HUDEP-2 (cell line): ENCODE measurements around the gene CRHR1.

Experiments used
- DNase-seq, 76 experiments: peaks; one replicate each; lab custom pipeline; 2025; ENCODE audit not compliant: unreplicated experiment in 76 of 76; lab: John Stamatoyannopoulos, UW

CRHR1 gene

DNA sequence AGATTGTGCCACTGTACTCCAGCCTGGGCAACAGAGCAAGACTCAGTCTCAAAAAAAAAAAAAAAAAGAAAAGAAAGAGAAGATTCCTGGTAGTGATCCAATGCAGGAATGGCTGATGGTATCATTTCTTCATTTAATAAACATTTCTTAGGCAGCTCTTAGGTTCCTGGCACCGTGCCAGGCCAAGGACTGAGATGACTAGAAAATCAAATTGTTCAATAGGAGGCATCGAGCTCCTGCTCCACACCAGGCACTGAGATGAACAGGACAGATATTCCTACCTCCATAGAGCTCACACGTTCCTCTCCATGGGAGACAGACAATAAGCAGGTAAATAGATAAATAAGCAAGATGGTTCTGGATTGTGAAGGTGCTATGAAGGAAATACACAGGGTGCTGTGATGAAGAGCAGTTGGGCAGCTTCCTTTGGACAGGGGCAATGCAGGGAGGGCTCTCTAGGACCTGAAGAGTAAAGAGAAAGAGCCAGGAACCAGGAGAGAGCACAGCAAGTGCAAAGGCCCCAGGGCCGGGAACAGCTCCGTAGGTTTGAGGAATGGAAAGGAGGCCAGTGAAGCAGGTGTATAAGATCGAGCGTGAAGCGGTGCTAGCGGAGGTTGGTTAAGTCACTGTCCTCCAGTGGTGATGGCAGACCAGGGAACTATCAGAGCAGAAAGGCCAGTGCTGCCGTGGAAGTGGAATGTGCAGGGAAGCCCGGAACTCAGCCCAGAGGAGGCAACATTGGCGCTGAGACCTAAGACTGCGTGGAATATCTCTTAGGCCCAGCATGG is 26.5 kb upstream of the CRHR1 start:
- DNase-seq, result no peak

DNA sequence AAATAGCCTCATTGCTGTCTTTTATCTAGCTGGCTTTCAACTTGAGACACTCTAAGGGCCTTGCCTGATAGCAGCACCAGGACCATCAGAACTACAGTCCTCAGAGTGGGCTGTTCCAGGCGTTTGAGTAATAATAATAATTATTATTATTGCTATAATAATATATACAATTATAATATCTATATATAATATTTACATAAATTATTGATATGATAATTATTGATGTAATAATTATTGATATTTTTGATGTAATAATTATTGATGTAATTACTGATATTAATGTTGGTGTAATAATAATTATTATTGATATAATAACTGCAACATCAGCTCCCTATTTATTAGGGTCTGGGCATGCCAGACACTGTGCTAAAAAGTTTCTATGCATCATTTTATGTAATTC is 25.6 kb upstream of the CRHR1 start:
- no peak for DNase-seq

DNA sequence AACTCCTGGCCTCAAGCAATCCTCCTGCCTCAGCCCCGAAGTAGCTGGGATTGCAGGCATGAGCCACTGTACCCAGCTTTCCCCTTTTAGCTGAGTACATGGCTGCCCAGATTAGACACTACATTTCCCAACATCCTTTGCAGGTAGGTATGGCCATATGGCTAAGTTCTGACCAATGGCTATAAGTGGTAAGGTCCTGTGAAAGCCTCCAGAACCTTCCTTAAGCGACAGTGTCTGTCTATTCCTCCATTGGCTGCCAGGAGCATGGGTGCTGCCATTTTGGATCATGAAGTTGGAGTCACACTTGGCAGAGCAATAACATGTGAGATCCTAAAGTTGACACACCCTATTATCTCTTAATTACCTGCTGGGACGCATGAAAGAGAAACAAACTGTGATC is 24.4 kb upstream of the CRHR1 start:
- peak in 1 of 76 experiments; percentile 7 for DNase-seq

- no peak for DNase-seq
These were observed 22.1 kb upstream of the CRHR1 start for GRCh38 chr17:45761957-45762565.

GRCh38 chr17:45763182-45763581 is 20.9 kb upstream of the CRHR1 start:
- DNase-seq, result no peak

DNA sequence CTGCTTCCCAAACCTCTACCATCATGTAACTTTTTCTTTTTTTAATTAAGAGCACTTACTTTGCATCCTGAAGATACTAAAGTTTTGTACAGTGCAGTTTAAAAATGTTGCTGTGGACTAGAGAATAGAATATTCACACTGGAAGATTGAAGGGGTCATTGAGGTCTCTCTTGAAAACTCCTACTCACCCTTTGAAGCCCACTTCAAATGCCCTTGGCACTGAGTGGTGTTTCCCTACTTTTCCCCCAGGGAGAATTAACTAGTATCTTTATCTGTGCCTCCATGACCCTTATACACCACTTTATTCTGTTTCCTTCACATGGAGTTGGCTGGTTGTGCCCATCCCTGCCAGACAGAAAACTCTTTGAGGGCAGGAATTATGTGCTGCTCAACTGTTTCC is 19.6 kb upstream of the CRHR1 start:
- DNase-seq, result no peak

GRCh38 chr17:45768000-45768399 is 16.1 kb upstream of the CRHR1 start:
- DNase-seq, result no peak

- DNase-seq, result no peak
These were observed 13.4 kb upstream of the CRHR1 start for GRCh38 chr17:45770632-45771270.

GRCh38 chr17:45771271-45771959 is 12.7 kb upstream of the CRHR1 start:
- DNase-seq, result no peak

DNA sequence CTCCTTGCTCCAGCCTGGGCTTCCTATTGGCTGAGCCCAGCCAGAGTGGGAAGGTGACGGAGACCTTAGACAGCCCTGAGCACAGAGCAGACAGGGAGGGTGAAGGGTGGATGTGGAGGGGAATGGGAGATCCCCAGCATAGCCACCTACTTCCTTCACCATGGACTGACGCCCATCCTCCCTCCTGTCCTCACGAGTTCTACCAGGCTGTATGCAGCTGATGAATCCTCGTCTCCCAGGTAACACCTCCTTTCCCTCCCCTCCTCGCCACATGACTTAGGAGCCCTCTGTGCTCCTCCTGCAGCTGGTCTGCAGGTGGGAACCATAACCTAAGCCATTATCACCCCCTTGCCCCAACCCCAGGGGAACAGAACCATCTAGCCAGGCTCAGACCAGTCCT is 9.0 kb upstream of the CRHR1 start:
- no peak for DNase-seq

DNA sequence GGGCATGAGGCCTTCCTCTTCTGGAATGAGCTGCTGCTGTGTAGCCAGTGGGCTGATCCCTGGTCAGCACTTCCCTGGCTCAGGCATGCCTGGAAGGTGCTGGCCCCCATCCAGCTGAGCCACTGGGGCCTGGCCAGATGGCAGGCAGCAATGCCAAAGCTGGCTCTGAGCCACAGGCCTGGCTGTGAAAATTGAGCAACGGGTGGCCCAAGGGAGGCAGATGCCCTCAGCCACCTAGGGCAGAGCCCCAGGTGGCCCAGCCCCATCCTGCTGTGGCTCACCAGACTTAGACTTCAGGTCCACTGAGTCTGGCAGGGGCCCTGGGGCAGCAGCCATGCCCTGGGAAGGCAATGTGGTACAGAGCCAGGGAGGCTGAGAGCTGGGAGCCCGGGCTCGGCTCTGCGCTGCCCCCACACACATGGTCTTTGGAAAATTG is 8.5 kb upstream of the CRHR1 start:
- DNase-seq, result no peak

DNA sequence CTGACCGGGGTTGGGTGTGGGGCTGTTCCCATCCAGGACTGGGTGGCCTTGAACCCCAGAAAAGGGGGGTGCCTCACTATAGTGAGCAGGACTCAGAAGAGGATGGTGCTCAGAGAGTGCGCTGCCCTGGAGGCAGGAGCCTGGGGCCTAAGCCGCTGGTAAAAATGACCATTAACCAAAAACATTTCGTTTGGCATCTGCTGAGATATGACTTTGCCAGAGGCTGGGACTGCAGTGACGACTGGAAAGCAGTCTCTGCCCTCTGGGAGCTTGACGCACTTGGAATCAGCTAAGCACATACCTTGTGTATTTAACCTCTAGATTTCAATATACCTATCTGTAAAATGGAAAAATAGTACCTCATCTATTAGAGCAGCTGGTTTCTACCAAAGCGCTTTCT is 7.2 kb upstream of the CRHR1 start:
- no peak for DNase-seq

GRCh38 chr17:45777388-45777787 is 6.7 kb upstream of the CRHR1 start:
- DNase-seq, result no peak

- DNase-seq, result no peak
These were observed 3.2 kb upstream of the CRHR1 start for GRCh38 chr17:45780921-45781320.

DNA sequence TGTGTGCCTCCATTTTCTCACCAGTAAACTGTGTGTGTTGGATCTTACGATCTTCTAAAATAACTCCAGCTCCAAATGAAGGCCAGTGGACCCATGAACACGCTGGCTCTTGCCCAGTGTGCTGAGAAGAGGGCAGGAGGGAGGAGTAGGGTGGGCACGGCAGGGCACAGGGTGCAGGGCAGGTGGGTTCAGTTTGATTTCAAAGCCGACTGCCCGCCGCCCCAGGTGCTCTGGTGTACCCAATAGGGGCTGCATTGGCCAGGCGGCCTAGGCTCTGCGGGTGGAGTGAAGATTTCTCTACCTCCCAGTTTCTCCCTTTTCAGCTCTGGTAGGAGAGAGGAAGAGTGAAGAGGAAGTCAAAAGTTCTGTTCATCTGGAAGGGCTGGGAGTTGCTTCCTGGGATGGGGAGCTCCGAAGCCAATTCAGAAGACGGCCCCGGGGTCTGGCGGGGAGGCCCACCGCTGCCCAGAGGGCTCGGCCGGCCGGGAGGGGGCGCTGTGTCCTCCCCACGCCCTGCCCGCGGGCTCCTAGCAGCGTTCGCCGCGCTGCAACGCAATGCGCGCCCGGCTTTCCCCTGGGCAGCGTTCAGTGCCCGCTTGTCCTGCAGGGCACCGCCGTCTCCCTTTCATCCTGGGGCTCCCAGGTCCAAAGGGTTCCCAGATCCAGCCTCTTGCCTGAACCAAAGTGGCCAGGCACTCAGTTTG is 1.1 kb upstream of the CRHR1 start:
- peak in 8 of 76 experiments; percentile 4 to 28 (median 20) for DNase-seq

DNA sequence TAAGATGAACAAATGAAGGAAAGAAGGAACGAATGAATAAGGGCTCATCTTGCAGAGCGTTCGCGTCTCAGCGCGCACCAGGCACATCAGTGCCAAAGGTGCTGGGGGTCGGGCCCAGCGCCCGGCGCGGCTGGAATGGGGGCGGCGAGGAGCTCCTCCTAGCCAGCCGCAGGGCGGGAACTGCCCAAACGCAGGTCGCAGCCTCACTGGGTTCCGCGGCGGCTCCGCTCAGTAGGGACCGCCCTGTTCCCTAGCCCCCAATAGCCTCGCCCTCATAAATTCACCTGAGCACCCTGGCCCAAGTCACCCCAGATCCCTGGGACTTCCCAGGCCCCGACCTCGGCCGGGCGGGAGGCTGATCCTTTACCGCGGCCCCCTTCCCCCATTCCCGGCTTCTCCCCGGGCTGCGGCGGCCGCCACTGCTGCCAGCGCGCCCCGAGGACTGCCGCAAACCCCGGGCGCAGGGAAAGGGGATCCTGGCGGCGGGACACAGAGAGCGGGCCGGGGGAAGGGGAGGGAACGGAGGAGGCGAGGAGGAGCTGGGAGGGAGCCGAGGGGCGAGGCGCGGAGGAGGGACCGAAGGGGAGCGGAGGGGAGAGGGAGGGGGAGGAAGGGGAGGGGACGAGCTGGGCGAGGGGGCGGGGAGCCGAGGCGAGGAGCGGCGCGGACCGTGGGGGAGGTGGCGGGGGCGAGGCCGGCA is 377 bp upstream of the CRHR1 start:
- DNase-seq, result peak in 1 of 76 experiments; percentile 3

DNA sequence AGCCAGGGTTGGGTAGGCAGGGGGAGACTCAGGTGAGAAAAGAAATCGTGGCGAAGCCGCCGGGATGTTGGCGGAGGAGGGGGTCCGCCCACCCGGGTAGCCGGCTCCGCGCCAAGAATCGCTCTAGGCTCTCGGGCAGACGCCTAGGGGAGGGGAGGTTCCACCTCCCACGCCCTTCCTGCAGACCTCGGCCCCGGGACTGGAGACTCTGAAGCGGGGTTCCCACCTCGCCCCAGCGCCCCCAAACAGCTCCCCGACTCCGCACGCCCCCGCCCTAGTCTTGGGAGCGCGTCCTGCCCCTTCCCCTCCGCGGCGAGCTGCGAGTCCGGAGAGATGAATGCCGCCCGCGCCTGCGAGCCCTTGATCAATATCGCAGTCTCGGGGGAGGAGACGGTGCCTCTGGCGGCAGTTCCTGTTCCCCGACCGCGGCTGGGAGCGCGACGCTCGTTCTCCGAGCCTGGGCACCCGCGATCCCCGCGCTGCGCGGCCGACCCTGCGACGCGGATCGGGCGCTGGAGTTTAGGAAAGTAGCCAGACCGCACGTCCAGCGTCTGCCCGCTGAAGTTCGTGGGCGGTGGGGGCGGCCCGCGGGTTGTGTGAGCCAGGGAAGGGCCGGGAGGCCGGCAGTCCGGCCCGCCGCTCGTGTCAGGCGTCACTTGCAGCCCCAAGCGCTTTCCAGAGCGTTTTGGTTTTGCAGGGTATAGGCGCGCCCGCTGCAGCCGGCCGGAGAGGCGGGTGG is 790 bp downstream of the CRHR1 start:
- DNase-seq, result peak in 41 of 76 experiments; percentile 2 to 58 (median 28)

DNA sequence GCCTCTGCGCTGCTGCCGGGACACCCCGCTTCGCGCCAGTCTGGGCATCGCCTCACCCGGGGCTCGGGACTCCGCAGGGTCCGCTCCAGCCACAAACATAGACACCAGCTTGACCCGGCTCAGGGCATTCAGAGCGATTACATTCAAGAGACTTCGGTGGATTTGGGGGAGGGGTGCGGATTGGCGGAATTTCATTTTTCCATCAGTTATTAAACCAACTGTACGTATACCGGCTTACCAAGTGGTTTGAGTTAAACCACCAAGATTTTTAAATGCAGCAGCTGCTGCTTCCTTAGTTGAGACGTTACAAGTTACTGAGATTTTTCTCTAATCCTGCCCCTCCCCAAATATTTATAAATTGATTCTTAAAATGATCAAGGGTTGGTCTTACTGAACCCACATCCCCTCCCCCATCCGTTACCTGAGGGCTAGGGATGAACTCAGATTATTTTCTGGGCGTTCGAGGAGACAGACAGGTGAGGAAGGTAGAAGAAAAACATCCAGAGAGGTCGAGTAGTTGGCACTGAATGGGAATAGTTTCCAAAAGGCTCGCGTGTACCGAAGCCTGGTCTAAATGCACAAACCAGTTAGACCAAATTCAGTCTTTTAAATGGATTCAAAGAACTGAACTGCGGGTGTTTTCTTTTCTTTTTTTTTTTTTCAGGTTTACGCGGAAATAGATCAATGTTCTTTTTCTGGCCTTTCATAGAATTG is 1.5 kb downstream of the CRHR1 start:
- DNase-seq, result no peak

DNA sequence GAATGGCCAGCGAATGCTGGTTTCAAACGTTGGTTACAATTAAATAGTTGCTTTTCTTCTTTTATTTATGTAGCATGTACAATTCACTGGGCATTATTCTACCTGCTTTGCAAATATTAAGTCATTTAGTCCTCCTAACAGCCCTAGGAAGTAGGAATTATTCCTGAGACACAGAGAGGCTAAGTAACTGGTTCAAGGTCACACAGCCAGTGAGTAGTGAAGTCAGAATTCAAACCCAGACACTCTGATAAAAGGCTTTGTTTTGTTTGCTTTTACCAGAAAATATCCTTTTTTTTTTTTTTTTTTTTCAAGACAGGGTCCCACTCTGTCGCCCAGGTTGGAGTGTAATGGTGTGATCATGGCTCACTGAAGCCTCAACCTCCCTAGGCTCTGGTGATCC is 2.2 kb downstream of the CRHR1 start:
- no peak for DNase-seq
